Measurements from ENCODE around the gene ZBTB20. TPM values are rescaled to one million over a fixed set of nuclear protein-coding genes. Genes with fewer than 3 reads are reported as not detected.

Gene ZBTB20
- total and polyA plus RNA-seq, 2 of the 4 experiments (the other 2 are of a cell fraction), result 0.75 to 14.7 TPM

GRCh38 chr3:114436182-114436581 lies 710.9 kb downstream of the ZBTB20 start:
- Histone ChIP-seq H3K4me1 (ENCODE audit: control insufficient read depth, insufficient read depth, low read length) (no peaks in the 10 kb centered on the region), H2AK9ac (replicated peaks; ENCODE audit: low read depth, low read length, poor library complexity) (no peak overlapping the region), H3K9me1 (ENCODE audit: insufficient read depth, low read length) (peaks cover 5% of the 10 kb centered on the region), H3K4me3 (ENCODE audit: insufficient read depth, low read depth, low read length) (no peak overlapping the region), H2BK120ac (ENCODE audit: low read depth, low read length) (no peak overlapping the region), H3K56ac (ENCODE audit: extremely low read depth, insufficient read depth, low read length) (no peak overlapping the region), H3K9ac (ENCODE audit: low read depth, low read length) (no peak overlapping the region), H3K4me2 (ENCODE audit: low read depth, low read length) (no peak overlapping the region), H3K27ac (ENCODE audit: insufficient read depth, low read length) (no peak overlapping the region), H2BK20ac (ENCODE audit: low read depth, low read length) (no peak overlapping the region), H3K79me1 (ENCODE audit: low read depth in 1 of 2, low read length in 2 of 2) (peaks cover 24 to 40% of the 10 kb centered on the region in 2 experiments; a peak in 3 of 4 replicates), H3K14ac (replicated peaks; ENCODE audit: low read depth, low read length) (no peak overlapping the region), H2AK5ac (ENCODE audit: low read depth, low read length) (no peak overlapping the region), H4K91ac (ENCODE audit: insufficient read depth, low read depth, low read length) (no peak overlapping the region), H3K23ac (ENCODE audit: low read depth, low read length) (no peak overlapping the region), H3K36me3 (ENCODE audit: control insufficient read depth, insufficient read depth, low read length) (no peaks in the 10 kb centered on the region), H2BK15ac (ENCODE audit: low read depth, low read length) (no peak overlapping the region), H2BK5ac (ENCODE audit: low read depth, low read length, poor library complexity, severe bottlenecking) (no peak overlapping the region), H3K9me3 (ENCODE audit: control insufficient read depth, insufficient read depth, low read length) (no peaks in the 10 kb centered on the region), H4K5ac (ENCODE audit: low read depth, low read length) (no peak overlapping the region), H3K27me3 (ENCODE audit: control insufficient read depth, insufficient read depth, low read length) (no peaks in the 10 kb centered on the region), H3K4ac (ENCODE audit: low read depth, low read length) (no peak overlapping the region), H4K8ac (ENCODE audit: low read depth in 2 of 2, low read length in 2 of 2) (no peak overlapping the region), H2AFZ (replicated peaks; ENCODE audit: low read length, poor library complexity) (no peak overlapping the region), H3K18ac (ENCODE audit: low read depth, low read length) (no peak overlapping the region), H4K20me1 (ENCODE audit: insufficient read depth, low read length) (no peaks in the 10 kb centered on the region)
- DNase-seq (no peak), ATAC-seq (ENCODE audit: low read depth) (no peak)
- no TSS peak for BruUV-seq (replicated peaks)
- WGBS, 2 experiments (ENCODE audit: extremely low coverage in 2 of 2, insufficient read length in 1 of 2), result no CpG with 5 or more reads among the region's 2 CpGs
- TF ChIP-seq FOS (IDR thresholded peaks at IDR 0.05; ENCODE audit: low read depth, low read length) (no peak), SMC3 (IDR thresholded peaks at IDR 0.05; ENCODE audit: low read depth, low read length) (no peak), RCOR1 (IDR thresholded peaks at IDR 0.05; ENCODE audit: insufficient replicate concordance, low read length) (no peak), MXI1 (IDR thresholded peaks at IDR 0.05; ENCODE audit: borderline replicate concordance, low read depth, low read length) (no peak), ELK1 (IDR thresholded peaks at IDR 0.05; ENCODE audit: borderline replicate concordance, low read depth, low read length) (no peak), RAD21 (IDR thresholded peaks at IDR 0.05; ENCODE audit: low read length) (no peak), BHLHE40 (IDR thresholded peaks at IDR 0.05; ENCODE audit: low read depth, low read length) (no peak), NFE2L2 (IDR thresholded peaks at IDR 0.05; ENCODE audit: low read depth, low read length) (no peak), MAZ (IDR thresholded peaks at IDR 0.05; ENCODE audit: borderline replicate concordance, low read depth, low read length) (no peak), CTCF (conservative IDR thresholded peaks at IDR 0.05; ENCODE audit: low read depth, low read length) (no peak)
- in situ Hi-C loops (cut with MboI; ENCODE audit: low sequenced_read_pairs) (no loop called here), intact Hi-C loops (cut with micrococcal nuclease) (no loop called here), dilution Hi-C loops (cut with HindIII; ENCODE audit: low sequenced_read_pairs, unreplicated experiment) (no loop called here)
- CTCF ChIA-PET, result interaction anchor here (0.9 to 1.4 kb wide), 2 partner anchors 18 to 145 kb away, joined by 3 read pairs; no protein-coding TSS in a partner anchor
- POLR2A ChIA-PET (ENCODE audit: unreplicated experiment), result no interaction called here

Measured in IMR-90 (cell line).